BJ (cell line): ENCODE results near the gene BCAS1. TPM values are rescaled to one million over a fixed set of nuclear protein-coding genes. Genes with fewer than 3 reads are reported as not detected.

Source experiments
- CTCF ChIA-PET: fragments of 350-600 bp; formaldehyde crosslinking; extraction: SDS; loops from one replicate; lab custom pipeline; 2021; ENCODE audit warnings: antibody characterized with exemption, inconsistent platforms; lab: Yijun Ruan, JAX
- POLR2A ChIA-PET: fragments of 300-600 bp; sonication (Branson Sonifier 250); formaldehyde crosslinking; extraction: SDS; loops from one replicate; lab custom pipeline; 2021; ENCODE audit warnings: antibody characterized with exemption; lab: Charles Lee
- DNase-seq: peaks from one replicate; pipeline ENCODE4 v3.0.0-alpha.2; 2011; ENCODE audit warnings: low read depth
- H3K27me3 ChIP-seq: 2 replicates; pipeline ENCODE4 v1.6.0; 2011; ENCODE audit warnings: low read length; ENCODE audit not compliant: control insufficient read depth, insufficient read depth
- H3K36me3 ChIP-seq: 2 replicates; pipeline ENCODE4 v1.5.1; 2011; ENCODE audit warnings: low read length; ENCODE audit not compliant: control insufficient read depth, insufficient read depth
- H3K4me3 ChIP-seq: 2 replicates; pipeline ENCODE4 v1.5.1; 2011; ENCODE audit warnings: low read depth, mild to moderate bottlenecking, control low read depth, low read length
- polyA plus RNA-seq: library from polyadenylated mRNA; depleted of rRNA; stranded (reverse); fragments of >200 nt; gene quantifications from 2 replicates; pipeline ENCODE4 v1.2.3, GENCODE V29; 2011
- TF ChIP-seq, protein P1 (sequence below): IDR thresholded peaks from 2 replicates; pipeline ENCODE4 v1.5.1; 2011; ENCODE audit warnings: low read depth, mild to moderate bottlenecking, control low read depth, inconsistent platforms, low read length, moderate library complexity; ENCODE audit not compliant: insufficient read depth

Gene BCAS1
- polyA plus RNA-seq, 1 experiment: not detected

DNA sequence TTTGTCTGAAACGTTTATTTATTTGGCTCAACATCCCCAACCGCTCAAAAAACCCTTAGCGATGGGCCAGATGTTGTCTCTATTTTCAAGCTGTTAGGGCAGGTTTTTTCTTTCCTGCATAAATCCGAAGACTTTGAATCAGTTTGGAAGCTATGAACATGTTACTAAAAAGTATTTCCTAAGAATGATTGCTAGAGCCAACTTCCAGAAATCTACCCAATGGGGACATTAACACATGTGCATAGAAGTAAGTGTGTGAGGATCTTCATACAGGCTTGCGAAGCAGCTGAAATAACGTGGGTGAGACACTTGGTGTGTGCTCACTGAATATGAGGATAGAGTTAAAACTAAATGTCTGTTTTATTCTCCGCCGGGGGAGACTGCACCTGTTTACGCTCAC is 106.8 kb downstream of the BCAS1 start:
- H3K4me3 ChIP-seq: no peak overlapping the region
- ChIA-PET POLR2A (no interaction called here), CTCF (interaction anchor here (1.1 kb wide), 1 partner anchor 9 kb away, joined by 3 read pairs; no protein-coding TSS in a partner anchor)
- no peaks in the 10 kb centered on the region for H3K27me3 ChIP-seq
- no peak for DNase-seq
- H3K36me3 ChIP-seq: no peaks in the 10 kb centered on the region
- TF ChIP-seq, protein P1, sequence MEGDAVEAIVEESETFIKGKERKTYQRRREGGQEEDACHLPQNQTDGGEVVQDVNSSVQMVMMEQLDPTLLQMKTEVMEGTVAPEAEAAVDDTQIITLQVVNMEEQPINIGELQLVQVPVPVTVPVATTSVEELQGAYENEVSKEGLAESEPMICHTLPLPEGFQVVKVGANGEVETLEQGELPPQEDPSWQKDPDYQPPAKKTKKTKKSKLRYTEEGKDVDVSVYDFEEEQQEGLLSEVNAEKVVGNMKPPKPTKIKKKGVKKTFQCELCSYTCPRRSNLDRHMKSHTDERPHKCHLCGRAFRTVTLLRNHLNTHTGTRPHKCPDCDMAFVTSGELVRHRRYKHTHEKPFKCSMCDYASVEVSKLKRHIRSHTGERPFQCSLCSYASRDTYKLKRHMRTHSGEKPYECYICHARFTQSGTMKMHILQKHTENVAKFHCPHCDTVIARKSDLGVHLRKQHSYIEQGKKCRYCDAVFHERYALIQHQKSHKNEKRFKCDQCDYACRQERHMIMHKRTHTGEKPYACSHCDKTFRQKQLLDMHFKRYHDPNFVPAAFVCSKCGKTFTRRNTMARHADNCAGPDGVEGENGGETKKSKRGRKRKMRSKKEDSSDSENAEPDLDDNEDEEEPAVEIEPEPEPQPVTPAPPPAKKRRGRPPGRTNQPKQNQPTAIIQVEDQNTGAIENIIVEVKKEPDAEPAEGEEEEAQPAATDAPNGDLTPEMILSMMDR: no peak

DNA sequence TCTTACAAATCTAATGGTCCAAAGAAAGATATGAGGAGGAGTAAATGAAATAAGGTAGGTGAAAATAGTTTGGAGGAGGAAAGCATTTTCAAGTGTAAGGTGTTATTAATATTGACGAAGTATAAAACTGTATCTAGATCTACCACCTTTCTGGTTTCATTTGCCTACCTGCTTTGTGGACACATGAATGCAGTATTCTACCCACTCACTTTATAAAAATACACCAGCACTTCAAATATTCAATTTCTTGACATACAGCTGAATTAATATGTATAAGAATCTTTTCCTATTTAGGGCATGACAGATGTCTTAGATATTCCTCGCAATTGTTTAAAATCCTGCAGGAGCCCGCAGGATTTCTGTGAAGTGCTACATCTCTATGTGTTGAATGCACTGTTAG is 108.0 kb downstream of the BCAS1 start:
- CTCF ChIA-PET: no interaction called here
- TF ChIP-seq, protein P1: no peak
- H3K4me3 ChIP-seq: no peak overlapping the region
- H3K27me3 ChIP-seq: no peaks in the 10 kb centered on the region
- no peaks in the 10 kb centered on the region for H3K36me3 ChIP-seq
- DNase-seq: no peak
- POLR2A ChIA-PET: no interaction called here

DNA sequence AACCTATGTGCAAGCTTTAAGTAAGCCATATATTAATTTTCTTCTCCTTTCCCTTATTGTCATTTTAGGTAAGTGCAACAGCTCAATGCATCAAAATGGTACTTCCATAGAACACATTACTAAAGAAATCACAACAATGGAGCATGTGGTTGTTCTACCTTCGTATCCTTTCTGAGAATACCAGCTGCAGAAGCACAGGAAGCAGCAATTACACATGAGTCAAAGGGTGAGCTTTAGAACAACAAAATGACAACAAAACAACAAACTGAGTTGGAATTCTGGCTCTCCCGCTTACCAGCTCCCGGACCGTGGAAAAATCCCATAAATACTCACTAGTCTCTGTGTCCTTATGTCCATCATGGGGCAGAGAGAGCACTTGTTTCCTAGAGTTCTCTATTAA is 108.9 kb downstream of the BCAS1 start:
- ChIA-PET CTCF (interaction anchor here (0.9 to 1.2 kb wide), 2 partner anchors 12 to 100 kb away, joined by 3 to 5 read pairs; no protein-coding TSS in a partner anchor), POLR2A (no interaction called here)
- TF ChIP-seq, protein P1: no peak

DNA sequence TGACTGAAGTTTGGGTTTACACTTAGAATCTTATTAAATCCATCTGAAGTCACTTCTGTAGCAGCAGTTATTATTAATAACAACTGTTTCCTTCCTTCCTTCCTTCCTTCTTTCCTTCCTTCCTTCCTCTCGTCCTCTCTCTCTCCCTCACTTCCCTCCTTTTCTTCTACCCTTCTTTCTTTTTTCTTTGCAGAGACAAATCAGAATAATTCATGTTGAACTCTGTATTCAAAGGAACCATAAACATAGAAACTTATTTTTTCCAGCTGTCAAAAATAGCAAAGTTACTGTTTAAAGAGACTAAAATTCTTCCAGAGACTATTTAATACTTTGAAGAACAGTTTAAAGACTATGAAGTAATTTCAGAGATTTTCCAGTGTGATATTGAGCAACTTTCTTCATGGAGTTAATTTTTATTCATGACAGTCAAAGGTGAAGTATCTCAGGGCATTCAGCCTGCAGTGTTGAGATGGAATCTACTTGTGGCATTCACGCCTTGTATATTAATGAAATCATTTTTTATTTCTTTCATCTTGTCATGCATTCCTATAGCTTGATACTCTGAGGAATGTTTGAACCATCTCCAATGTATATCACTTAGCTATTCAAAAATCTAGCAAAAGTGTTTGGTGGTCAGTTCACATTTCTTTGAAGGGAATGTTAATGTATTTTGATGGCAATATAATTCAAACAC is 109.7 kb downstream of the BCAS1 start:
- H3K36me3 ChIP-seq: no peaks in the 10 kb centered on the region
- TF ChIP-seq, protein P1: no peak
- DNase-seq: no peak
- no peak overlapping the region for H3K4me3 ChIP-seq
- POLR2A ChIA-PET: no interaction called here
- no peaks in the 10 kb centered on the region for H3K27me3 ChIP-seq
- CTCF ChIA-PET: interaction anchor here (0.9 to 1.2 kb wide), 2 partner anchors 11 to 101 kb away, joined by 3 to 5 read pairs; no protein-coding TSS in a partner anchor

More for the DNA sequence above, 108.9 kb downstream of the BCAS1 start:
- no peak overlapping the region for H3K4me3 ChIP-seq
- no peak for DNase-seq
- H3K36me3 ChIP-seq: no peaks in the 10 kb centered on the region
- no peaks in the 10 kb centered on the region for H3K27me3 ChIP-seq

DNA sequence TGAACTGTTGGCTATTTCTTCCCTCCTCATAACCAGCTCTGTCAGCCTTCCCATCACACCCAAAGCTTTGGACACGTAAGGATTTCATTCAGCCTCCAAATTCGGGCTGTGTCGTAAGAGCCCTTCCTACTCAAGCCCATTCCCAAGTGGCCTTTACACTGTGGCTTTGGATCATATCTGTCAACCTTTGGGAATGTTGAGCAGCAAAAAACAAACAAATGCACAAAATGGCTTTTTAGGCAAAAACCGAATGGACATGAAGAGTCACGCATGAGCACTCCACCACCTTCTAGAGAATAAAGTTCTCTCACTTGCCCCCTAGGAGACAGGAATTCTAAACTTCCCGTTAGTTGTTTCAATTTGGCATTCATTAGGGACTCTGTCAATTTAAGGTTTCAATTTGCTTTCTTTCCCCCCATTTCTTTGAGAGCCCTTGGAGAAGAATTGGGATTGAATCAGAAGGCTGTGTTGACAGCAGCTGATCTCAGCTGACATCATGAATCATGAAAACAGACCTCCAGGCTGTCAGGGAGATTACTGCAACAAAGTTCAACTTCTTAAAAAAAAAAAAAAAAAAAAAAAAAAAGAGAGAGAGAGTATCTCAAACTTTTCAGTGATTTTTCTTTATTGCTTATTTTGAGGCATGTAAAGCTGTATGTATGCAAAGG is 110.3 kb downstream of the BCAS1 start:
- Histone ChIP-seq H3K4me3 (no peak overlapping the region), H3K36me3 (no peaks in the 10 kb centered on the region), H3K27me3 (no peaks in the 10 kb centered on the region)
- ChIA-PET CTCF (no interaction called here), POLR2A (no interaction called here)
- DNase-seq: no peak
- TF ChIP-seq, protein P1: no peak
